Nucleus accumbens (tissue), 56 donors: Measurements from ENCODE around the gene SNX3.

Experiments
- DNase-seq, 56 donors: peaks; one replicate each; lab custom pipeline; 2025; lab: John Stamatoyannopoulos, UW

SNX3 gene

DNA sequence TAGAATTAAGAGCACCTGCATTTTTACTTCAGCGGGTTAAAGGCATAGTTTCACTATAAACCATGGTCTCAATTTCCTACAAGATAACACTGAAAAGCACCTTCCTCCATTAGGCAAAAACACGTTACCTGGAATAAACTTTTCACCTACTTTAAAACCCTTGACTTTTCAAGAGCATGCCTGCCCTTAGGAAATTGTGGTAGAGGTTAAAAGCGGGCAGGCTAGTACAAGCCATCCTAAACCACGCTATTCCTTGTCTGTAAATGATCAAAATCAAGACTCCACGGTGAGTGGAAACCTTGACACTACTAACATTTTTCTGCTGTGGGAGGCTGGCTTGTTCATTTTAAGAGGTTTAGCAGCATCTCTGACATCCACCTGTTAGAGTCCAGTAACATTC, 51.1 kb downstream of the SNX3 start:
- no peak for DNase-seq

DNA sequence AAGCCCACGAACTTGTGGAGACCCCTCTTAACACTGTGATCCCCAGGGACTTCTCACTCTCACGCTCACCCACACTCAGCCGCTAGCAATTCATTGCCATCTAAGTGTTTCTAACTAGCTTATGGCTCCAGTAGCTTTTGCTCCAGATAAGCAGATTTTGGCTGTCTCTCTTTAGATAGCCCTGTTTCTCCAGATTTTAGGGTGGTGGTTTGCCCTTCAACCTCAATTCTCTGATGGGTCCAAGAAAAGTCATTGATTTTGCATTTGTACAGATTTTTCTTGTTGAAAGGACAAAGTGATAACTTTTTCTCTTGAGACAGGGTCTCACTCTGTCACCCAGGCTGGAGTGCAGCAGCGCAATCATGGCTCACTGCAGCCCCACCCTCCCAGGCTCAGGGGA, 53.8 kb downstream of the SNX3 start:
- DNase-seq, result no peak

- no peak for DNase-seq
Measured at GRCh38 chr6:108203189-108204112, 57.4 kb downstream of the SNX3 start.

- no peak for DNase-seq
Measured at GRCh38 chr6:108200631-108201030, 60.2 kb downstream of the SNX3 start.

GRCh38 chr6:108200186-108200585, 60.7 kb downstream of the SNX3 start:
- no peak for DNase-seq

GRCh38 chr6:108198761-108199498, 61.9 kb downstream of the SNX3 start:
- no peak for DNase-seq

GRCh38 chr6:108195209-108195608, 65.6 kb downstream of the SNX3 start:
- no peak for DNase-seq

GRCh38 chr6:108194503-108194902, 66.3 kb downstream of the SNX3 start:
- DNase-seq, result no peak

DNA sequence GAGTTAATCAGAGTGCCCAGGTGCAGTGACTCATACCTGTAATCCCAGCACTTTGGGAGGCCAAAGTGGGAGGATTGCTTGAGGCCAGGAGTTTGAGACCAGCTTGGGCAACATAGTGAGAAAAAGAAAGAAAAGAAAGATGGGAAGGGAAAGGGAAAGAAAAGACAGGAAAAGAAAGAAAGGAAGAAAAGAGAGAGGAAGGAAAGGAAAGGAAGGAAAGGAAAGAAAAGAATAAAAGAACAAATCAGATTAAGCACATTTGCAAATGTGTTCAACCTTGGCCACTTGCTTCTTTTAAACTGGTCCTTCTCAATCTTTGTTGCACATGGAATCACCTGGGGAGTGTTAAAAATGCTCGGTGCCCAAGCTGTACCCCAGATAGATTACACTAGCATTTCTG, 67.0 kb downstream of the SNX3 start:
- DNase-seq, result no peak

- no peak for DNase-seq
Measured at GRCh38 chr6:108193131-108193530, 67.7 kb downstream of the SNX3 start.

DNA sequence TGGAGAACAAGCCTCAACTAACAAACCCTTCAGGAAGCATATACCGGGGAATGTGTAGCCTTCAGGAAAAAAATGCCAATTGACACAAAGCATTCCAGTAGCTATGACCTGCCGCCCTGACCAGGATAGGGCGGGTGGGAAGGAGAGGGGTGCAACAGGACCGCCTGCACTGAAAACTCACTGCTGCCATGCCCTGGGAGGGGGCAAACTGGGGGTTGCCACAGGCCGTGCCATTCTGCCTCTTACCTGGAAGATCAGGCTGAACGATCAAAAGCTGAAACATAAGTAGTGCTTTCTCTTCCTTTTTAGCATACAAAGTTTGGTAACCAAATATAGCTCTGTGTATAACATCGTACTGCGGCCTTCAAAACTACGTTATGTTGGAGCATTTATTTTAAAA, 73.3 kb downstream of the SNX3 start:
- no peak for DNase-seq

DNA sequence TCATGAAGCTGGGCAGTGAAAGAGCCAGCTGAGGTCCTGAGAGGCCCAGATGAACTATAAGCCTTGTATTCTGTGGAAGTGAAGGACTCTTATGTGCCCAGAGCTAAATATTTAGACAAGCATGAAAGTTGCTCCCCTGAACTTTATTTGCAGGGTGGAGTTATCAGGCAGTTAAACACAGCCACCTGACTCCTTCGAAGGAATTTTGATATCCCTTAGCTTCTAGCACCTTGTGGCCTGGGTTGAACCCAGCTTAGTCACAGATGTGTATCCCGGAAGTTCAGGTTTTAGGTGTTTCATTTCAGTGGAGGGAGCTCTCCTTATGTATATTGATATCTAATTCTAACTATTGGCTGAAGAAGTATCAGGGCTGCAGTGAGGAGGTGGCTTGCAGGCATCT, 74.6 kb downstream of the SNX3 start:
- no peak for DNase-seq

GRCh38 chr6:108180776-108181175, 80.1 kb downstream of the SNX3 start:
- no peak for DNase-seq

GRCh38 chr6:108180266-108180665, 80.6 kb downstream of the SNX3 start:
- no peak for DNase-seq

DNA sequence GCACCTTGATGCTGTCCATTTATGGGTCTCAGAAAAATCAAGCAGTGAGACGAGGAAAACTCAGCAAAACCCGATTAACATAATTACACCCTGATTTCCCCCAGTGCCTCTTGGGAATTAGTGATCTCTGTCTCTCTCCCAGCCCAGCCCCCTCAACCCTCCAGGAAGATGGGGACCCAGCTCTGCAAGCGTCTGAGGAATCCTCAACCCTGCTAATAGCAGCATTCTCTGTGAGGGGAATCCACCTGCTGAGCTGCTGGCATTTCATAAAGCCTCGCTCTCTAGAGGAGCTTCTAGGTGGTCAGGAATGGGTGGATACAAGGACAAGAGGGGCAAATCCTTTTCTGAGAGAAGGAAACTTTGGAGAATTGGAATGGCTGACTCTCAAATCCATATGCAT, 81.1 kb downstream of the SNX3 start:
- DNase-seq, result no peak

GRCh38 chr6:108176281-108177089, 84.4 kb downstream of the SNX3 start:
- DNase-seq, result no peak

GRCh38 chr6:108175592-108176279, 85.1 kb downstream of the SNX3 start:
- DNase-seq, result no peak

GRCh38 chr6:108175176-108175591, 85.7 kb downstream of the SNX3 start:
- no peak for DNase-seq

DNA sequence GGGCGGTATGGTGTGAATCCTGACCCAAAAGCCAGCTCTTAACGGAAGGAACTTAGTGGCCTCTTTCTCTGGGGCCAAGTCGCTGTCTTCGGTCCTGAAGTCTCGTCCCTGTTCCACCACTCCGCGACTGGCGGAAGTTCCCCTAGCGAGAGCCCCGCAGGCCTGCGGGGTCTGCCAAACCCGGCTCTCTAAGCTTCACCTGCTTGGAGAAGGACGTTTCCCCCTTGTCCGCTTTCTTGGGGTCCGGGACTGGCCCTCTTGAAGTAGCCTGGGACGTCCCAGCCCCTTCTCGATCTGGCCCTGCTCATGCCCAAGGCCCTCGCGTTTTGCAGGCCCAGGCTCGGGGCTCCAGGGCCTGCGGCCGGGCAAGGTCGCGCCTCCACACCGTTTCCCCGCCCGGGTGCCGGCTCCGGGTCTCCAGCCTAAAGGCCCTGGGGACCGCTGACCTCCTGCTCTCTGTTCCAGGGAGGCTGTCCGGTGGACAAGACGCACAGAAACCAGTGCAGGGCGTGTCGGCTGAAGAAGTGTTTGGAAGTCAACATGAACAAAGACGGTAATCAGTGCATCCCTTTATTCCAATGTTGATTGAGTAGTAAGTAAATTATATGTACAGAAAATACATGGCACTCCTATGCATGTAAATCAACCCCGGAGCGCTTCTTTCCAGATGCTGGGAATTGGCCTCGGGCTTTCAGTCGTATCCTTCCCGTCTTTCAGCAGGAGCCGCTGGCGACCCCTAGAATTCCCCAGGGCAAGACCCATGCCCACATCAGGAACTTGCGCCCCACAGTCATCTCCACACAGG, 86.3 kb downstream of the SNX3 start:
- no peak for DNase-seq
